ENCODE results near the gene CHIC2.

The CHIC2 gene

GRCh38 chr4:54094451-54094850, 30.0 kb upstream of the CHIC2 start:
- H3K27ac ChIP-seq (replicated peaks): no peak overlapping the region
- DNase-seq (ENCODE audit: low read depth in 1 of 2, low spot score in 1 of 2): no peak
- TF ChIP-seq GABPA (IDR thresholded peaks at IDR 0.05; ENCODE audit: low read depth) (no peak), CTCF (IDR thresholded peaks at IDR 0.05; ENCODE audit: insufficient read depth, low read length) (no peak), SPI1 (IDR thresholded peaks at IDR 0.05; ENCODE audit: borderline replicate concordance, low read depth) (no peak), POLR2AphosphoS5 (IDR thresholded peaks at IDR 0.05; ENCODE audit: low read depth) (no peak), REST (IDR thresholded peaks at IDR 0.05; ENCODE audit: insufficient replicate concordance, low read depth) (no peak)
- peaks cover 63% of the 10 kb centered on the region for H3K27me3 ChIP-seq (ENCODE audit: insufficient read depth, poor library complexity, severe bottlenecking)
- no peak overlapping the region for H3K4me3 ChIP-seq (replicated peaks; ENCODE audit: insufficient read depth, low read length)

- peaks cover 58% of the 10 kb centered on the region for H3K27me3 ChIP-seq (ENCODE audit: insufficient read depth, poor library complexity, severe bottlenecking)
- TF ChIP-seq SPI1 (IDR thresholded peaks at IDR 0.05; ENCODE audit: borderline replicate concordance, low read depth) (no peak), GABPA (IDR thresholded peaks at IDR 0.05; ENCODE audit: low read depth) (no peak), REST (IDR thresholded peaks at IDR 0.05; ENCODE audit: insufficient replicate concordance, low read depth) (no peak), CTCF (IDR thresholded peaks at IDR 0.05; ENCODE audit: insufficient read depth, low read length) (no peak)
- no peak for DNase-seq (ENCODE audit: low read depth in 1 of 2, low spot score in 1 of 2)
- H3K4me3 ChIP-seq (replicated peaks; ENCODE audit: insufficient read depth, low read length): no peak overlapping the region
- H3K27ac ChIP-seq (replicated peaks): no peak overlapping the region
These were observed 29.2 kb upstream of the CHIC2 start for GRCh38 chr4:54093324-54094240.

- no peak overlapping the region for H3K27ac ChIP-seq (replicated peaks)
- no peak for DNase-seq (ENCODE audit: low read depth in 1 of 2, low spot score in 1 of 2)
- H3K4me3 ChIP-seq (replicated peaks; ENCODE audit: insufficient read depth, low read length): peak overlapping the region; percentile 45
- TF ChIP-seq REST (IDR thresholded peaks at IDR 0.05; ENCODE audit: insufficient replicate concordance, low read depth): no peak
- TF ChIP-seq CTCF (IDR thresholded peaks at IDR 0.05; ENCODE audit: insufficient read depth, low read length): no peak
- peaks cover 49% of the 10 kb centered on the region for H3K27me3 ChIP-seq (ENCODE audit: insufficient read depth, poor library complexity, severe bottlenecking)
These were observed 28.3 kb upstream of the CHIC2 start for GRCh38 chr4:54092405-54093323.
